Fibroblast of pulmonary artery (primary cell): ENCODE data around the gene CENPS.
"Not testable (repeated sequence)": the region's sequence is repeated elsewhere in the genome, so short reads cannot be mapped to it uniquely, and the experiment has no call there.

Source experiments
- DNase-seq: peaks from one replicate; pipeline ENCODE4 v3.0.0-alpha.2; 2010; ENCODE audit warnings: low read depth
- H3K4me3 ChIP-seq: replicated peaks from 2 replicates; pipeline ENCODE4 v1.5.1; 2011; ENCODE audit warnings: low read depth, mild to moderate bottlenecking, control low read depth, low read length, moderate library complexity
- CTCF ChIP-seq: IDR thresholded peaks from 2 replicates; pipeline ENCODE4 v1.5.1; 2011; ENCODE audit warnings: mild to moderate bottlenecking, control low read depth, low read length, inconsistent platforms; ENCODE audit errors: missing control alignments

CENPS gene

GRCh38 chr1:10424034-10424433 is 6.2 kb upstream of the CENPS start:
- H3K4me3 ChIP-seq, result no peak overlapping the region
- peak; percentile 3 for TF ChIP-seq CTCF
- peak; percentile 72 for DNase-seq

- no peak for TF ChIP-seq CTCF
- no peak overlapping the region for H3K4me3 ChIP-seq
- no peak for DNase-seq
These were observed 5.6 kb upstream of the CENPS start for GRCh38 chr1:10424651-10425050.

- not testable (repeated sequence) for DNase-seq, H3K4me3 ChIP-seq
These were observed 4.3 kb upstream of the CENPS start for GRCh38 chr1:10425826-10426534.

GRCh38 chr1:10426535-10426848 is 3.7 kb upstream of the CENPS start:
- H3K4me3 ChIP-seq, DNase-seq: not testable (repeated sequence)

GRCh38 chr1:10428984-10429383 is 1.2 kb upstream of the CENPS start:
- no peak for TF ChIP-seq CTCF
- H3K4me3 ChIP-seq, result no peak overlapping the region
- no peak for DNase-seq

- H3K4me3 ChIP-seq, result peak overlapping the region; percentile 85
- peak; percentile 42 for DNase-seq
- no peak for TF ChIP-seq CTCF
These were observed 391 bp upstream of the CENPS start for GRCh38 chr1:10429868-10430215.

GRCh38 chr1:10431070-10431730 is 967 bp downstream of the CENPS start:
- no peak for DNase-seq
- H3K4me3 ChIP-seq, result peak overlapping the region; percentile 85
- no peak for TF ChIP-seq CTCF
